B cell (primary cell): ENCODE results near the gene RNF213. TPM values are rescaled to one million over a fixed set of nuclear protein-coding genes. Genes with fewer than 3 reads are reported as not detected.

ENCODE experiments used
- ATAC-seq: fragments of 200-7000 bp; cut with Tn5 transposase; one replicate; pipeline ENCODE4 v1.10.0; 2021; ENCODE audit warnings: low read depth, mild to moderate bottlenecking, moderate number of reproducible peaks, moderate library complexity
- CTCF ChIA-PET: fragments of 350-600 bp; sonication (Branson Sonifier 250); formaldehyde crosslinking; loops from one replicate; lab custom pipeline; 2021; ENCODE audit warnings: antibody characterized with exemption, inconsistent platforms; lab: Charles Lee
- POLR2A ChIA-PET: fragments of 350-600 bp; sonication (Branson Sonifier 250); formaldehyde crosslinking; loops from one replicate; lab custom pipeline; 2021; ENCODE audit warnings: antibody characterized with exemption; lab: Charles Lee
- DNase-seq: peaks from one replicate; pipeline ENCODE4 v3.0.0; 2013
- H2AFZ ChIP-seq: 2 replicates; pipeline ENCODE4 v1.6.1; 2012; ENCODE audit warnings: mild to moderate bottlenecking, low read depth, low read length; ENCODE audit not compliant: insufficient read depth, poor library complexity, severe bottlenecking
- H3K27ac ChIP-seq, 2 donors: 1 replicate in 1 of 2; 2 replicates in 1 of 2; pipeline ENCODE4 v1.5.1; 2012 to 2013; ENCODE audit warnings: low read length in 2 of 2, mild to moderate bottlenecking in 2 of 2, moderate library complexity in 1 of 2
- H3K27me3 ChIP-seq, 4 experiments: fragments of 200-600 bp in 1 of 4; sonication (generic) in 1 of 4; replicated peaks in 1 of 4; 1 replicate in 2 of 4; 2 replicates in 2 of 4; pipeline versions ENCODE4 v1.6.1 to v1.7.0; 2013 to 2016; ENCODE audit warnings: low read length in 3 of 4, mild to moderate bottlenecking in 2 of 4, mixed read lengths in 1 of 4, moderate library complexity in 1 of 4; ENCODE audit not compliant: insufficient read depth in 4 of 4, control insufficient read depth in 3 of 4; ENCODE audit errors: control extremely low read depth in 1 of 4
- H3K36me3 ChIP-seq, 2 experiments: replicated peaks in 1 of 2; 1 replicate in 1 of 2; 2 replicates in 1 of 2; pipeline versions ENCODE4 v1.6.1 to v1.7.1; 2013; ENCODE audit warnings: low read length in 1 of 2; ENCODE audit not compliant: insufficient read depth in 2 of 2, control insufficient read depth in 1 of 2; ENCODE audit errors: control extremely low read depth in 1 of 2, extremely low read depth in 1 of 2
- H3K4me1 ChIP-seq, 2 donors: fragments of 200-600 bp in 1 of 2; sonication (generic) in 1 of 2; 1 replicate in 1 of 2; 2 replicates in 1 of 2; pipeline versions ENCODE4 v1.5.1 to v1.6.1; 2013 to 2017; ENCODE audit warnings: low read length in 2 of 2; ENCODE audit not compliant: control insufficient read depth in 2 of 2, insufficient read depth in 2 of 2
- H3K4me2 ChIP-seq: replicated peaks from 2 replicates; pipeline ENCODE3; 2012; ENCODE audit warnings: mild to moderate bottlenecking, low read depth, low read length; ENCODE audit not compliant: poor library complexity, severe bottlenecking
- H3K4me3 ChIP-seq, 5 experiments: fragments of 200-600 bp in 1 of 5; sonication (generic) in 1 of 5; 1 replicate in 3 of 5; 2 replicates in 2 of 5; pipeline versions ENCODE4 v1.5.1 to v1.7.0; 2011 to 2016; ENCODE audit warnings: low read length in 4 of 5, mild to moderate bottlenecking in 4 of 5, low read depth in 2 of 5, control low read depth in 1 of 5, moderate library complexity in 1 of 5; ENCODE audit not compliant: insufficient read depth in 1 of 5; ENCODE audit errors: control extremely low read depth in 1 of 5, extremely low read depth in 1 of 5
- H3K79me2 ChIP-seq: fragments of 200-600 bp; sonication (generic); one replicate; pipeline ENCODE4 v1.6.0; 2016; ENCODE audit warnings: low read length; ENCODE audit not compliant: control insufficient read depth, insufficient read depth
- H3K9ac ChIP-seq: fragments of 200-600 bp; sonication (generic); 2 replicates; pipeline ENCODE4 v1.6.1; 2017; ENCODE audit warnings: mild to moderate bottlenecking, low read length, moderate library complexity
- H3K9me3 ChIP-seq, 3 donors: one replicate each; pipeline versions ENCODE4 v1.6.1 to v1.7.1; 2013; ENCODE audit warnings: low read length in 2 of 3; ENCODE audit not compliant: control insufficient read depth in 2 of 3, insufficient read depth in 1 of 3; ENCODE audit errors: control extremely low read depth in 1 of 3
- H4K20me1 ChIP-seq: 2 replicates; pipeline ENCODE4 v1.6.0; 2012; ENCODE audit warnings: mild to moderate bottlenecking, low read length; ENCODE audit not compliant: insufficient read depth, control insufficient read depth, poor library complexity, severe bottlenecking
- H3K27ac Mint-ChIP-seq: one replicate; pipeline ENCODE4 v1.8.0; 2021; ENCODE audit warnings: mixed read lengths
- H3K27me3 Mint-ChIP-seq: one replicate; pipeline ENCODE4 v1.8.0; 2021; ENCODE audit warnings: mixed read lengths
- H3K4me1 Mint-ChIP-seq: one replicate; pipeline ENCODE4 v1.8.0; 2021; ENCODE audit warnings: mixed read lengths
- H3K4me3 Mint-ChIP-seq: one replicate; pipeline ENCODE4 v1.8.0; 2021; ENCODE audit warnings: mixed read lengths
- H3K9me3 Mint-ChIP-seq: one replicate; pipeline ENCODE4 v1.8.0; 2022; ENCODE audit warnings: mixed read lengths; ENCODE audit not compliant: insufficient read depth
- CTCF ChIP-seq: fragments of 200-600 bp; IDR thresholded peaks from one replicate; pipeline ENCODE4 v1.8.0; 2022; ENCODE audit warnings: antibody characterized with exemption, mild to moderate bottlenecking
- EZH2 ChIP-seq: IDR thresholded peaks from 2 replicates; pipeline ENCODE4 v1.6.1; 2012; ENCODE audit warnings: borderline replicate concordance, low read depth, mild to moderate bottlenecking, moderate library complexity, low read length; ENCODE audit not compliant: insufficient read depth, poor library complexity, severe bottlenecking
- WGBS: methylation state at CpG from one replicate; pipeline ENCODE4 v1.1.5; 2013; ENCODE audit warnings: missing lambda C conversion rate; ENCODE audit not compliant: insufficient coverage; 5-methylcytosine and 5-hydroxymethylcytosine counted together
- intact Hi-C: fragments of 100-400 bp; cut with micrococcal nuclease; formaldehyde crosslinking; loops from one replicate; pipeline ENCODE4 v1.10.0; 2022
- polyA plus RNA-seq: library from polyadenylated mRNA; depleted of rRNA; stranded (reverse); fragments of >200 nt; gene quantifications from 2 replicates; pipeline ENCODE4 v1.2.3, GENCODE V29; 2012
- total RNA-seq, 2 donors: library from RNA; stranded (reverse); fragments of 120-200 nt in 1 of 2; gene quantifications; 1 replicate in 1 of 2; 2 replicates in 1 of 2; pipeline versions ENCODE4 v1.2.3 to v1.2.4, GENCODE V29; 2013 to 2022

Gene RNF213
- total and polyA plus RNA-seq, 2 donors (not counting 1 experiment from before 2014, with no cell fraction given), result 121 to 287 TPM

- Mint-ChIP-seq H3K27ac (peak overlapping the region; percentile 94), H3K4me1 (peaks cover 22% of the 10 kb centered on the region), H3K9me3 (no peaks in the 10 kb centered on the region), H3K4me3 (peak overlapping the region; percentile 96), H3K27me3 (no peaks in the 10 kb centered on the region)
- Histone ChIP-seq H3K36me3 (peaks cover 0 to 17% of the 10 kb centered on the region in 2 experiments), H3K9ac (peak overlapping the region; percentile 93), H3K4me3 (peak overlapping the region; percentile 59 to 86 (median 67)), H3K79me2 (peaks cover 23% of the 10 kb centered on the region), H3K4me1 (peaks cover 10 to 30% of the 10 kb centered on the region in 2 donors), H4K20me1 (peaks cover 23% of the 10 kb centered on the region), H3K27ac (peak overlapping the region; percentile 90 to 96), H3K27me3 (no peaks in the 10 kb centered on the region), H2AFZ (peak overlapping the region; percentile 71), H3K4me2 (peak overlapping the region; percentile 99), H3K9me3 (peaks cover 0 to 2% (median 0%) of the 10 kb centered on the region in 3 donors)
- DNase-seq (peak; percentile 94), ATAC-seq (peak; percentile 84)
- 1% methylated on average over 12 of the region's 15 CpGs for WGBS
- POLR2A ChIA-PET, result interaction anchor here (0.7 kb wide), 2 partner anchors 17 to 22 kb away, joined by 10 to 18 read pairs; no protein-coding TSS in a partner anchor
- TF ChIP-seq EZH2 (no peak), CTCF (no peak)
- intact Hi-C loops, result loop anchor here (1.0 kb wide), 2 partner anchors 44 to 72 kb away; partner anchors contain the start of gene EIF4A3
- CTCF ChIA-PET, result interaction anchor here (0.7 to 1.4 kb wide), 3 partner anchors 23 to 46 kb away, joined by 3 to 4 read pairs (median 4); no protein-coding TSS in a partner anchor
Observed at GRCh38 chr17:80219013-80219762, 41.5 kb upstream of the RNF213 start.

- Histone ChIP-seq H3K27me3 (peaks cover 0 to 2% (median 0%) of the 10 kb centered on the region in 4 experiments), H3K9ac (peak overlapping the region; percentile 93), H3K4me1 (peaks cover 10 to 30% of the 10 kb centered on the region in 2 donors), H3K4me2 (peak overlapping the region; percentile 99), H3K4me3 (peak overlapping the region; percentile 59 to 86 (median 67)), H3K27ac (peak overlapping the region; percentile 90 to 96), H3K9me3 (peaks cover 0 to 2% (median 0%) of the 10 kb centered on the region in 3 donors), H4K20me1 (peaks cover 23% of the 10 kb centered on the region), H2AFZ (peak overlapping the region; percentile 71), H3K36me3 (peaks cover 0 to 12% of the 10 kb centered on the region in 2 experiments), H3K79me2 (peaks cover 23% of the 10 kb centered on the region)
- peaks cover 22% of the 10 kb centered on the region for H3K4me1 Mint-ChIP-seq
- ChIA-PET CTCF (interaction anchor here (0.9 to 1.4 kb wide), 2 partner anchors 24 to 31 kb away, joined by 4 read pairs; no protein-coding TSS in a partner anchor), POLR2A (interaction anchor here (0.7 kb wide), 2 partner anchors 17 to 22 kb away, joined by 10 to 18 read pairs; no protein-coding TSS in a partner anchor)
- peak overlapping the region; percentile 94 for H3K27ac Mint-ChIP-seq
- TF ChIP-seq CTCF, result no peak
- TF ChIP-seq EZH2, result no peak
- H3K9me3 Mint-ChIP-seq, result no peaks in the 10 kb centered on the region
- ATAC-seq (peak; percentile 22), DNase-seq (no peak)
- 0% methylated on average over 5 of the region's 5 CpGs for WGBS
- H3K4me3 Mint-ChIP-seq, result peak overlapping the region; percentile 96
- H3K27me3 Mint-ChIP-seq, result no peaks in the 10 kb centered on the region
- intact Hi-C loops, result loop anchor here (1.0 kb wide), 2 partner anchors 44 to 72 kb away; partner anchors contain the start of gene EIF4A3
Observed at GRCh38 chr17:80219763-80220053, 40.9 kb upstream of the RNF213 start.
